SU-DHL-6 (cell line): ENCODE results near the gene HIVEP1.

Source experiments
- H2AFZ ChIP-seq: fragments of 200-600 bp; sonication (generic); 2 replicates; pipeline ENCODE4 v1.6.1; 2014; ENCODE audit warnings: low read depth, mild to moderate bottlenecking, moderate library complexity, mixed read lengths, antibody characterized with exemption, low read length; ENCODE audit not compliant: severe bottlenecking
- H3F3A ChIP-seq: fragments of 200-600 bp; shearing (Covaris generic); 2 replicates; pipeline ENCODE4 v1.6.0; 2016; ENCODE audit warnings: antibody characterized with exemption, mild to moderate bottlenecking; ENCODE audit not compliant: insufficient read depth
- H3K27ac ChIP-seq: fragments of 200-600 bp; sonication (generic); 2 replicates; pipeline ENCODE4 v1.5.1; 2016; ENCODE audit warnings: low read depth, mild to moderate bottlenecking, low read length, moderate library complexity, mixed read lengths
- H3K27me3 ChIP-seq: fragments of 200-600 bp; sonication (generic), shearing (Covaris generic); 2 replicates; pipeline ENCODE4 v1.6.0; 2014; ENCODE audit warnings: mild to moderate bottlenecking, low read length
- H3K36me3 ChIP-seq: fragments of 200-600 bp; sonication (generic); 2 replicates; pipeline ENCODE4 v1.6.1; 2014; ENCODE audit warnings: mild to moderate bottlenecking, low read length, mixed read lengths
- H3K4me2 ChIP-seq: fragments of 300-600, 200-600 bp; shearing (Covaris generic), sonication (generic); 2 replicates; pipeline ENCODE4 v1.6.0; 2014; ENCODE audit warnings: low read length, low read depth, mild to moderate bottlenecking; ENCODE audit not compliant: poor library complexity, severe bottlenecking
- H3K4me3 ChIP-seq: fragments of 200-600 bp; sonication (generic); 2 replicates; pipeline ENCODE4 v1.5.1; 2014; ENCODE audit warnings: antibody characterized with exemption, low read length, mild to moderate bottlenecking, mixed read lengths; ENCODE audit not compliant: insufficient read depth, poor library complexity, severe bottlenecking
- H3K79me2 ChIP-seq: fragments of 200-600 bp; sonication (generic); 2 replicates; pipeline ENCODE4 v1.6.1; 2014; ENCODE audit warnings: mild to moderate bottlenecking, low read length, moderate library complexity; ENCODE audit not compliant: insufficient read depth
- H3K9ac ChIP-seq: fragments of 200-600 bp; sonication (generic); 2 replicates; pipeline ENCODE4 v1.7.0; 2014; ENCODE audit warnings: mild to moderate bottlenecking, low read length
- H3K9me2 ChIP-seq: fragments of 200-600 bp; sonication (generic); replicated peaks from 2 replicates; pipeline ENCODE4 v1.6.1; 2014; ENCODE audit warnings: low read length; ENCODE audit not compliant: insufficient read depth
- H3K9me3 ChIP-seq: fragments of 200-600 bp; sonication (generic); 2 replicates; pipeline ENCODE4 v1.6.1; 2014; ENCODE audit warnings: low read length, mixed read lengths; ENCODE audit not compliant: insufficient read depth
- H4K20me1 ChIP-seq: fragments of 200-600 bp; sonication (generic); 2 replicates; pipeline ENCODE4 v1.6.1; 2014; ENCODE audit warnings: low read depth, mild to moderate bottlenecking, antibody characterized with exemption, low read length, moderate library complexity, mixed read lengths
- CTCF ChIP-seq: fragments of 200-600 bp; sonication (generic); IDR thresholded peaks from one replicate; pipeline ENCODE4 v1.5.1; 2017; ENCODE audit warnings: antibody characterized with exemption, mild to moderate bottlenecking, low read length, moderate library complexity; ENCODE audit not compliant: insufficient read depth, poor library complexity, severe bottlenecking
- EZH2phosphoT487 ChIP-seq: fragments of 200-600 bp; sonication (generic), shearing (Covaris generic); conservative IDR thresholded peaks from 2 replicates; pipeline ENCODE4 v1.6.1; 2018; ENCODE audit warnings: mild to moderate bottlenecking, antibody characterized with exemption, low read length, moderate library complexity, mixed read lengths

The HIVEP1 gene

DNA sequence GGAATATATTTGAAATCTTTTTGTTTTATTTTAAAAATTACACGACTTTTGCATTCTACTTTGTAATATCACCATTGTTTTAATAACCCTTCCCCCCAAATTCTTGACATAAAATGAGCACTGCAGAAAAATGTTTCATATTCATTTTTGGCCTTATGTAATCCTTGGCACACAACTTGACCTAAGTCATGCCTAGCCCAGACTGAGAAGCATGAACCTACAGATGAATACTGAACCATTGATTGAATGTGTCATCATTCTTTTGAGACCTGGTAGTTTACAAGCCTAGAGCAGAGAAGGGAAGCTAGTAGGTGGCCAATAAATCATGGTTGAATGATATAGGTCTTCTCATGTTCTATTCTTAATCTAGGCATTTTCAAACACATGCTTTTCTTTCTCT lies 188.6 kb downstream of the HIVEP1 start:
- no peak overlapping the region for H3K4me3 ChIP-seq
- H4K20me1 ChIP-seq: no peaks in the 10 kb centered on the region
- no peak overlapping the region for H3K4me2 ChIP-seq
- no peak overlapping the region for H2AFZ ChIP-seq
- no peaks in the 10 kb centered on the region for H3K9me2 ChIP-seq
- no peaks in the 10 kb centered on the region for H3F3A ChIP-seq
- H3K27ac ChIP-seq: no peak overlapping the region
- no peaks in the 10 kb centered on the region for H3K9me3 ChIP-seq
- H3K36me3 ChIP-seq: no peaks in the 10 kb centered on the region
- H3K79me2 ChIP-seq: no peaks in the 10 kb centered on the region
- no peaks in the 10 kb centered on the region for H3K27me3 ChIP-seq
- no peak overlapping the region for H3K9ac ChIP-seq
- TF ChIP-seq CTCF (no peak), EZH2phosphoT487 (no peak)

GRCh38 chr6:12203001-12203400 lies 190.9 kb downstream of the HIVEP1 start:
- TF ChIP-seq CTCF: no peak
- TF ChIP-seq EZH2phosphoT487: no peak
- no peaks in the 10 kb centered on the region for H3K79me2 ChIP-seq
- no peak overlapping the region for H3K4me2 ChIP-seq
- no peaks in the 10 kb centered on the region for H4K20me1 ChIP-seq
- H3K27ac ChIP-seq: no peak overlapping the region
- no peaks in the 10 kb centered on the region for H3K36me3 ChIP-seq
- no peaks in the 10 kb centered on the region for H3K9me2 ChIP-seq
- H3F3A ChIP-seq: no peaks in the 10 kb centered on the region
- H2AFZ ChIP-seq: no peak overlapping the region
- no peaks in the 10 kb centered on the region for H3K9me3 ChIP-seq
- no peak overlapping the region for H3K9ac ChIP-seq
- no peak overlapping the region for H3K4me3 ChIP-seq
- no peaks in the 10 kb centered on the region for H3K27me3 ChIP-seq

GRCh38 chr6:12208190-12208589 lies 196.1 kb downstream of the HIVEP1 start:
- H2AFZ ChIP-seq: no peak overlapping the region
- H3K27me3 ChIP-seq: 0 out of 2 replicates have a peak, but pooled peaks cover 3% of the 10 kb centered on the region
- H3K4me3 ChIP-seq: no peak overlapping the region
- H3K79me2 ChIP-seq: no peaks in the 10 kb centered on the region
- no peaks in the 10 kb centered on the region for H4K20me1 ChIP-seq
- no peaks in the 10 kb centered on the region for H3K9me2 ChIP-seq
- H3K9me3 ChIP-seq: no peaks in the 10 kb centered on the region
- no peak overlapping the region for H3K9ac ChIP-seq
- no peak overlapping the region for H3K4me2 ChIP-seq
- no peaks in the 10 kb centered on the region for H3K36me3 ChIP-seq
- TF ChIP-seq EZH2phosphoT487 (no peak), CTCF (no peak)
- no peak overlapping the region for H3K27ac ChIP-seq
- H3F3A ChIP-seq: no peaks in the 10 kb centered on the region
